SK-N-SH treated with all-trans-retinoic acid at 6 μM for 48 hours (cell line): ENCODE measurements around the gene QRICH2.

Experiments
- ATAC-seq: fragments of 200-7000 bp; cut with Tn5 transposase; 3 replicates; pipeline ENCODE4 v1.9.1; 2020; ENCODE audit warnings: mild to moderate bottlenecking, moderate library complexity
- BACH2 ChIP-seq: fragments of 250-450 bp; sonication (Bioruptor Pico); IDR thresholded peaks from 2 replicates; pipeline ENCODE4 v1.9.0; 2021; ENCODE audit warnings: mild to moderate bottlenecking, borderline replicate concordance
- CSDC2 ChIP-seq: fragments of 250-450 bp; sonication (Bioruptor Pico); IDR thresholded peaks from 2 replicates; pipeline ENCODE4 v1.5.0; 2020; ENCODE audit warnings: mild to moderate bottlenecking, moderate library complexity
- ESRRG ChIP-seq: fragments of 250-450 bp; sonication (Bioruptor Pico); IDR thresholded peaks from 2 replicates; pipeline ENCODE4 v1.6.1; 2021; ENCODE audit warnings: mild to moderate bottlenecking
- GLIS3 ChIP-seq: fragments of 250-450 bp; sonication (Bioruptor Pico); IDR thresholded peaks from 2 replicates; pipeline ENCODE4 v1.5.0; 2020; ENCODE audit warnings: mild to moderate bottlenecking, moderate library complexity
- ISL1 ChIP-seq: fragments of 250-450 bp; sonication (Bioruptor Pico); IDR thresholded peaks from 2 replicates; pipeline ENCODE4 v2.1.2; 2022; ENCODE audit warnings: mild to moderate bottlenecking, moderate library complexity
- OSR1 ChIP-seq: fragments of 250-450 bp; sonication (Bioruptor Pico); IDR thresholded peaks from 2 replicates; pipeline ENCODE4 v1.8.0; 2022; ENCODE audit warnings: moderate library complexity, mild to moderate bottlenecking, inconsistent platforms
- PPARA ChIP-seq: fragments of 250-450 bp; sonication (Bioruptor Pico); IDR thresholded peaks from 2 replicates; pipeline ENCODE4 v1.5.0; 2020; ENCODE audit warnings: mild to moderate bottlenecking, borderline replicate concordance
- RARB ChIP-seq: fragments of 250-450 bp; sonication (Bioruptor Pico); IDR thresholded peaks from 2 replicates; pipeline ENCODE4 v1.8.0; 2021; ENCODE audit warnings: mild to moderate bottlenecking, moderate library complexity
- SNAI2 ChIP-seq: fragments of 250-450 bp; sonication (Bioruptor Pico); IDR thresholded peaks from 2 replicates; pipeline ENCODE4 v1.5.0; 2020; ENCODE audit warnings: mild to moderate bottlenecking, moderate library complexity
- TCF4 ChIP-seq: fragments of 250-450 bp; sonication (Bioruptor Pico); IDR thresholded peaks from 2 replicates; pipeline ENCODE4 v1.8.0; 2021; ENCODE audit warnings: mild to moderate bottlenecking, moderate library complexity, borderline replicate concordance
- TOX ChIP-seq: fragments of 250-450 bp; sonication (Bioruptor Pico); IDR thresholded peaks from 2 replicates; pipeline ENCODE4 v1.8.0; 2021; ENCODE audit warnings: mild to moderate bottlenecking, moderate library complexity, borderline replicate concordance
- ZC3H10 ChIP-seq: fragments of 250-450 bp; sonication (Bioruptor Pico); IDR thresholded peaks from 2 replicates; pipeline ENCODE4 v1.5.1; 2021; ENCODE audit warnings: mild to moderate bottlenecking, moderate library complexity
- ZFP3 ChIP-seq: fragments of 250-450 bp; sonication (Bioruptor Pico); IDR thresholded peaks from 2 replicates; pipeline ENCODE4 v1.5.0; 2020; ENCODE audit warnings: mild to moderate bottlenecking, moderate library complexity
- ZFP30 ChIP-seq: fragments of 450-650 bp; formaldehyde crosslinking; IDR thresholded peaks from 2 replicates; pipeline ENCODE4 v1.5.0; 2022; ENCODE audit warnings: mild to moderate bottlenecking, moderate library complexity
- ZNF565 ChIP-seq: fragments of 450-650 bp; formaldehyde crosslinking; conservative IDR thresholded peaks from 2 replicates; pipeline ENCODE4 v1.5.0; 2020; ENCODE audit warnings: low read depth, mild to moderate bottlenecking, moderate library complexity
- ZNF70 ChIP-seq: fragments of 450-650 bp; formaldehyde crosslinking; IDR thresholded peaks from 2 replicates; pipeline ENCODE4 v1.5.0; 2020; ENCODE audit warnings: mild to moderate bottlenecking, moderate library complexity
- ZNF8 ChIP-seq: fragments of 450-650 bp; formaldehyde crosslinking; IDR thresholded peaks from 2 replicates; pipeline ENCODE4 v1.5.0; 2020; ENCODE audit warnings: mild to moderate bottlenecking, moderate library complexity
- TF ChIP-seq, protein P1 (sequence below): fragments of 250-450 bp; sonication (Bioruptor Pico); IDR thresholded peaks from 2 replicates; pipeline ENCODE4 v1.5.0; 2020; ENCODE audit warnings: mild to moderate bottlenecking, moderate library complexity
- TF ChIP-seq, protein P2 (sequence below): fragments of 250-450 bp; sonication (Bioruptor Pico); IDR thresholded peaks from 2 replicates; pipeline ENCODE4 v1.5.1; 2021; ENCODE audit warnings: mild to moderate bottlenecking, moderate library complexity
- TF ChIP-seq, protein P3 (sequence below): fragments of 250-450 bp; sonication (Bioruptor Pico); IDR thresholded peaks from 2 replicates; pipeline ENCODE4 v1.8.0; 2021; ENCODE audit warnings: low read depth, mild to moderate bottlenecking, moderate library complexity, borderline replicate concordance
- TF ChIP-seq, protein P4 (sequence below): fragments of 250-450 bp; sonication (Bioruptor Pico); IDR thresholded peaks from 2 replicates; pipeline ENCODE4 v1.8.0; 2020; ENCODE audit warnings: mild to moderate bottlenecking, moderate library complexity, borderline replicate concordance
- TF ChIP-seq, protein P5 (sequence below): fragments of 250-450 bp; sonication (Bioruptor Pico); IDR thresholded peaks from 2 replicates; pipeline ENCODE4 v1.5.1; 2020; ENCODE audit warnings: low read depth, mild to moderate bottlenecking, moderate library complexity

Gene QRICH2

DNA sequence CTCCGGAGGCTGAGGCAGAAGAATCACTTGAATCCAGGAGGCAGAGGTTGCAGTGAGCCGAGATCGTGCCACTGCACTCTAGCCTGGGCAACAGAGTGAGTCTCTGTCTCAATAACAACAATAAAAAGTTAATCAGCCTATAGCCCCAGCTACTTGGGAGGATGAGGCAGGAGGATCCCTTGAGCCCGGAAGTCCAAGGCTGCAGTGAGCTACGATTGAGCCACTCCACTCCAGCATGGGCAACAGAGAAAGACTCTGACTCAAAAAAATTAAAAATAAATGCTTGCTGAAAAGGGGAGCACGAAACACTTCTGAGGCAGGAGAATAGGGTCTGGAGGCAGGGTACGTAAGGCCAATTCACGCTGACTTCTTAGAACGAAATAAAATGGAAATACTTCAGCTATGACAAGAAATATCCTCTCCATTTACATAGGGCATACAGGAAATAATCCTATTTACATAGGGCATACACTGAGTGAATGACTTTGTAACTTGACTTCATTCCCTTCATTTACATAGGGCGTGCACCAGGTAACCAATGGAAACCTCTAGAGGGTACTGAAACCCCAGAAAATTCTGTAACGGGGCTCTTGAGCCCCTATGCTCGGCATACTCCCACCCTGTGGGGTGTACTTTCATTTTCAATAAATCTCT is 48.9 kb upstream of the QRICH2 start:
- ATAC-seq: no peak
- TF ChIP-seq OSR1 (CRISPR knock-in tag): no peak
- no peak for TF ChIP-seq ZNF565 (CRISPR knock-in tag)
- TF ChIP-seq ISL1: no peak
- no peak for TF ChIP-seq TOX
- TF ChIP-seq ZNF70 (CRISPR knock-in tag): no peak
- no peak for TF ChIP-seq ZNF8
- TF ChIP-seq TCF4 (CRISPR knock-in tag): no peak
- TF ChIP-seq, protein P1, sequence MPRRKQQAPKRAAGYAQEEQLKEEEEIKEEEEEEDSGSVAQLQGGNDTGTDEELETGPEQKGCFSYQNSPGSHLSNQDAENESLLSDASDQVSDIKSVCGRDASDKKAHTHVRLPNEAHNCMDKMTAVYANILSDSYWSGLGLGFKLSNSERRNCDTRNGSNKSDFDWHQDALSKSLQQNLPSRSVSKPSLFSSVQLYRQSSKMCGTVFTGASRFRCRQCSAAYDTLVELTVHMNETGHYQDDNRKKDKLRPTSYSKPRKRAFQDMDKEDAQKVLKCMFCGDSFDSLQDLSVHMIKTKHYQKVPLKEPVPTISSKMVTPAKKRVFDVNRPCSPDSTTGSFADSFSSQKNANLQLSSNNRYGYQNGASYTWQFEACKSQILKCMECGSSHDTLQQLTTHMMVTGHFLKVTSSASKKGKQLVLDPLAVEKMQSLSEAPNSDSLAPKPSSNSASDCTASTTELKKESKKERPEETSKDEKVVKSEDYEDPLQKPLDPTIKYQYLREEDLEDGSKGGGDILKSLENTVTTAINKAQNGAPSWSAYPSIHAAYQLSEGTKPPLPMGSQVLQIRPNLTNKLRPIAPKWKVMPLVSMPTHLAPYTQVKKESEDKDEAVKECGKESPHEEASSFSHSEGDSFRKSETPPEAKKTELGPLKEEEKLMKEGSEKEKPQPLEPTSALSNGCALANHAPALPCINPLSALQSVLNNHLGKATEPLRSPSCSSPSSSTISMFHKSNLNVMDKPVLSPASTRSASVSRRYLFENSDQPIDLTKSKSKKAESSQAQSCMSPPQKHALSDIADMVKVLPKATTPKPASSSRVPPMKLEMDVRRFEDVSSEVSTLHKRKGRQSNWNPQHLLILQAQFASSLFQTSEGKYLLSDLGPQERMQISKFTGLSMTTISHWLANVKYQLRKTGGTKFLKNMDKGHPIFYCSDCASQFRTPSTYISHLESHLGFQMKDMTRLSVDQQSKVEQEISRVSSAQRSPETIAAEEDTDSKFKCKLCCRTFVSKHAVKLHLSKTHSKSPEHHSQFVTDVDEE (CRISPR knock-in tag): no peak
- no peak for TF ChIP-seq BACH2
- TF ChIP-seq, protein P2, sequence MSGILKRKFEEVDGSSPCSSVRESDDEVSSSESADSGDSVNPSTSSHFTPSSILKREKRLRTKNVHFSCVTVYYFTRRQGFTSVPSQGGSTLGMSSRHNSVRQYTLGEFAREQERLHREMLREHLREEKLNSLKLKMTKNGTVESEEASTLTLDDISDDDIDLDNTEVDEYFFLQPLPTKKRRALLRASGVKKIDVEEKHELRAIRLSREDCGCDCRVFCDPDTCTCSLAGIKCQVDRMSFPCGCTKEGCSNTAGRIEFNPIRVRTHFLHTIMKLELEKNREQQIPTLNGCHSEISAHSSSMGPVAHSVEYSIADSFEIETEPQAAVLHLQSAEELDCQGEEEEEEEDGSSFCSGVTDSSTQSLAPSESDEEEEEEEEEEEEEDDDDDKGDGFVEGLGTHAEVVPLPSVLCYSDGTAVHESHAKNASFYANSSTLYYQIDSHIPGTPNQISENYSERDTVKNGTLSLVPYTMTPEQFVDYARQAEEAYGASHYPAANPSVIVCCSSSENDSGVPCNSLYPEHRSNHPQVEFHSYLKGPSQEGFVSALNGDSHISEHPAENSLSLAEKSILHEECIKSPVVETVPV (CRISPR knock-in tag): no peak
- no peak for TF ChIP-seq RARB (CRISPR knock-in tag)
- TF ChIP-seq ZC3H10 (CRISPR knock-in tag): no peak
- no peak for TF ChIP-seq ZFP30
- TF ChIP-seq CSDC2 (CRISPR knock-in tag): no peak
- TF ChIP-seq ESRRG (CRISPR knock-in tag): no peak
- TF ChIP-seq SNAI2 (CRISPR knock-in tag): no peak
- no peak for TF ChIP-seq GLIS3 (CRISPR knock-in tag)
- TF ChIP-seq PPARA (CRISPR knock-in tag): no peak

DNA sequence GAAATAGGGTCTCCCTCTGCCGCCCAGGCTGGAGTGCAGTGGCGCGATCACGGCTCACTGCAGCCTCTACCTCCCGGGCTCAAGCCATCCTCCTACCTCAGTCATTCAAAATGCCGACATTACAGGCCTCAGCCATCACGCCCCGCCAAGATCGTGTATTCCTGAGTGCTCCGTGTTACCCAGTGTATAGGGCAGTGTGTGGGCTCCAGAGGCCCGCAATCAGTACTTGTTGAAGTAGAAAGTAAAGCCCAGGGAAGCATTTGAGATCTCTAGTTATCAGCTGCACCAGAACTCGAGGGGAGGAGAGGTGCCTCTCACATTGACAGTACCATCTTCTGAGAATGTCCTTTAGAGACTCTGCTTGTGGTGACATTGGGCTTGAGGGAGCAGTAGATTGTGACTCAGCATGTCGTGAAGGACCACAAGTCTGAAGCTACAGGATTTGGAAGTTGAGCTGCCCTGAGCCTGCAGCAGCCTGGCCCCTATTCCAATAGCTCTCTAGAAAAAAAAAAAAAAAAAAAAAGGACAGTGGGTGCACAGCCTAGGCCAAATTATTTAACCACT is 46.8 kb upstream of the QRICH2 start:
- TF ChIP-seq ZC3H10 (CRISPR knock-in tag) (no peak), ZFP3 (CRISPR knock-in tag) (no peak), PPARA (CRISPR knock-in tag) (no peak), CSDC2 (CRISPR knock-in tag) (no peak), ISL1 (no peak)
- TF ChIP-seq, protein P3, sequence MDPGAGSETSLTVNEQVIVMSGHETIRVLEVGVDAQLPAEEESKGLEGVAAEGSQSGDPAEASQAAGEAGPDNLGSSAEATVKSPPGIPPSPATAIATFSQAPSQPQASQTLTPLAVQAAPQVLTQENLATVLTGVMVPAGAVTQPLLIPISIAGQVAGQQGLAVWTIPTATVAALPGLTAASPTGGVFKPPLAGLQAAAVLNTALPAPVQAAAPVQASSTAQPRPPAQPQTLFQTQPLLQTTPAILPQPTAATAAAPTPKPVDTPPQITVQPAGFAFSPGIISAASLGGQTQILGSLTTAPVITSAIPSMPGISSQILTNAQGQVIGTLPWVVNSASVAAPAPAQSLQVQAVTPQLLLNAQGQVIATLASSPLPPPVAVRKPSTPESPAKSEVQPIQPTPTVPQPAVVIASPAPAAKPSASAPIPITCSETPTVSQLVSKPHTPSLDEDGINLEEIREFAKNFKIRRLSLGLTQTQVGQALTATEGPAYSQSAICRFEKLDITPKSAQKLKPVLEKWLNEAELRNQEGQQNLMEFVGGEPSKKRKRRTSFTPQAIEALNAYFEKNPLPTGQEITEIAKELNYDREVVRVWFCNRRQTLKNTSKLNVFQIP: no peak
- ATAC-seq: no peak

DNA sequence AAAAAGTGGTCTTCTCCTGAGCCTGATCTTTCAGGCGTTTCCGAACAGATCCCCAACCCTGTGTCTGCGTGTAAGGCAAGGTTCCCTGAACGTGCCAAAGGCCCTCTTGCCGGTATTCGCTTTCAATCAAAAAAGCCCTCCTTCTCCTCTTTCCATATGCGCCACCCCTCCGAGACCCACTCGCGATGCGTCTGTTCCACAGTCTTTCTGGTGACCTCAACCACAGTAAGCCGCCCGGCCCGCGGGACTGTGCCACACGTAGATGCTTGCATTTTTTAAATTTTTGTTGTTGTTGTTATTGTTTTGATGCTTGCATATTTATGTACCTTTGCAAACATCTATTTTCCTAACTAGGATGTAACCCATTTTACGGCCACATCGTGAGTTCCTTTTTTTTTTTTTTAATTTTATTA is 46.2 kb upstream of the QRICH2 start:
- ATAC-seq: no peak; the same call in 2 of the 3 replicates
- TF ChIP-seq TOX (no peak), ZNF70 (CRISPR knock-in tag) (no peak), ZC3H10 (CRISPR knock-in tag) (no peak), BACH2 (no peak), CSDC2 (CRISPR knock-in tag) (no peak), SNAI2 (CRISPR knock-in tag) (no peak), ZFP30 (no peak), OSR1 (CRISPR knock-in tag) (no peak), ZFP3 (CRISPR knock-in tag) (no peak), ISL1 (no peak), PPARA (CRISPR knock-in tag) (no peak)
- TF ChIP-seq, protein P4, sequence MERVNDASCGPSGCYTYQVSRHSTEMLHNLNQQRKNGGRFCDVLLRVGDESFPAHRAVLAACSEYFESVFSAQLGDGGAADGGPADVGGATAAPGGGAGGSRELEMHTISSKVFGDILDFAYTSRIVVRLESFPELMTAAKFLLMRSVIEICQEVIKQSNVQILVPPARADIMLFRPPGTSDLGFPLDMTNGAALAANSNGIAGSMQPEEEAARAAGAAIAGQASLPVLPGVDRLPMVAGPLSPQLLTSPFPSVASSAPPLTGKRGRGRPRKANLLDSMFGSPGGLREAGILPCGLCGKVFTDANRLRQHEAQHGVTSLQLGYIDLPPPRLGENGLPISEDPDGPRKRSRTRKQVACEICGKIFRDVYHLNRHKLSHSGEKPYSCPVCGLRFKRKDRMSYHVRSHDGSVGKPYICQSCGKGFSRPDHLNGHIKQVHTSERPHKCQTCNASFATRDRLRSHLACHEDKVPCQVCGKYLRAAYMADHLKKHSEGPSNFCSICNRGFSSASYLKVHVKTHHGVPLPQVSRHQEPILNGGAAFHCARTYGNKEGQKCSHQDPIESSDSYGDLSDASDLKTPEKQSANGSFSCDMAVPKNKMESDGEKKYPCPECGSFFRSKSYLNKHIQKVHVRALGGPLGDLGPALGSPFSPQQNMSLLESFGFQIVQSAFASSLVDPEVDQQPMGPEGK: no peak
- TF ChIP-seq, protein P1 (CRISPR knock-in tag): no peak
- TF ChIP-seq, protein P5, sequence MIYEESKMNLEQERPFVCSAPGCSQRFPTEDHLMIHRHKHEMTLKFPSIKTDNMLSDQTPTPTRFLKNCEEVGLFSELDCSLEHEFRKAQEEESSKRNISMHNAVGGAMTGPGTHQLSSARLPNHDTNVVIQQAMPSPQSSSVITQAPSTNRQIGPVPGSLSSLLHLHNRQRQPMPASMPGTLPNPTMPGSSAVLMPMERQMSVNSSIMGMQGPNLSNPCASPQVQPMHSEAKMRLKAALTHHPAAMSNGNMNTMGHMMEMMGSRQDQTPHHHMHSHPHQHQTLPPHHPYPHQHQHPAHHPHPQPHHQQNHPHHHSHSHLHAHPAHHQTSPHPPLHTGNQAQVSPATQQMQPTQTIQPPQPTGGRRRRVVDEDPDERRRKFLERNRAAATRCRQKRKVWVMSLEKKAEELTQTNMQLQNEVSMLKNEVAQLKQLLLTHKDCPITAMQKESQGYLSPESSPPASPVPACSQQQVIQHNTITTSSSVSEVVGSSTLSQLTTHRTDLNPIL (CRISPR knock-in tag): no peak
- TF ChIP-seq, protein P3: no peak
